ENCODE data around the gene COL20A1.

COL20A1 gene

DNA sequence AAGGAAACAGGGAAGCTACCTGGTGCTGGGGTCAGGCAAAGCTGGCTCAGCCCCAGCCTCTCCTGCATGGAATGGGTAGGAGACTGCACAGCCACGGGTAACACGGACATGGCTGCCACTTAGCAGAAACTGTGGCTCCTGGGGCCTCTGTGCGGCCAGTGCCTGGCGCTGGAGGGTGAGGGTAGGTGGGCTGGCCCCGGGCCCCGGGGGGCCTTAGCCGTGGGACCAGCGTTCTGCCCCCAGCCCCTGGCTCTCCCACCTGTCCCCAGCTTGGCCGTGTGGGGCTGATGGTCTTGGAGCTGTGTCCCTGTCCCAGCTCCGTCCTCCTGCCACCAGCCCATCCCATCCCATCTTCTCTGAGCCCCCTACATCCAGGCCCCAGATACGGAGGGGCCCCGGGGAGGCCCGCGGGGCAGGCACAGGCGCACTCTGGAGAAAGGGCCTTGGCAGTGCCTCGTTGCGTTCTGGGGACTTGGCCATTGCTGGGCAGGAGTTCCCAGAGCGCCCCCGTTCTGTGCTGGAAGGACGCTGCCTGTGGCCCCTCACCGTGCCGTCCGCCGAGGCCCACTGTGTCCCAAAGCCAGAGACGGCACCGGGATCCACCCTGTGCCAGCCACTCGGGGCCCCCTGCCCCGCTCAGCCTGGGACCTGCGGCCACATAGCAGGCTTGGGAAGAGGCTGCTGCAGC lies 56.0 kb downstream of the COL20A1 start:
- TF ChIP-seq CTCF (IDR thresholded peaks at IDR 0.05; ENCODE audit: borderline replicate concordance, insufficient read depth, low read depth, low read length) = no peak
- no peak overlapping the region for H3K4me3 ChIP-seq (ENCODE audit: low read depth, low read length)

DNA sequence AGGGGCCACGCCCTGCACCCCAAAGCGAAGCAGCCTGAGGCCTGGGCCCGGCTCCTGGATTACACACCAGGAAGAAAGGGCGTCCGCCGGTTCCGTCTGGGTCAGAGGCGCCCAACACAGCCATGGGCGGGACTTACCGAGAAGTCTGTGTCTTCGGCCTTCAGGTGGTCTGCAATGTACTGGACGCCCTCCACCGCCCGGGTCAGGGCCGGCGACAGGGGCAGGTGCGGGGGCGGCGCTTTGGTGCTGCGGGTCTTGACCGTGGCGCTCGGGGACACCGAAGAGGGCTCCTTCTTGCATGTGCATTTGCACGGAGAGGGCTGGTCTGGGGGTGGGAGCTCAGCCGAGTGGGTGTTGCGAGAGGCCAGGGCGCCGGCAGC lies 56.5 kb downstream of the COL20A1 start:
- no peak for TF ChIP-seq CTCF (IDR thresholded peaks at IDR 0.05; ENCODE audit: borderline replicate concordance, insufficient read depth, low read depth, low read length)

DNA sequence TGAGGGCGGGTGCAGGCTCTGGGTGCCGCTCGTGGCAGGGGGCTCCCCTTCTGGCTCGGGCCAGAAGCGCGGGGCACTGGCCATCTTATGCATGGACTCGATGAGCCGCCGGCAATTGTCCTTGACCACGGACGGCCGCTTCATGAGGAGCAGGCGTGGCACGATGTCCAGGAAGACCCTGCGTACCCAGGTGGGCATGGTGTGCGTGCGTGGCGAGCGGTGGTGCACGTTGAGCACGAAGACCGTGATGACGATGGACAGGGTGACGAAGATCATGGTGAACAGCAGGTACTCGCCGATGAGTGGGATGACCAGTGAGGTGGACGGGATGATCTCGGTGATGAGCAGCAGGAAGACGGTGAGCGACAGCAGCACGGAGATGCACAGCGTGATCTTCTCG lies 57.2 kb downstream of the COL20A1 start:
- no peak for TF ChIP-seq CTCF (IDR thresholded peaks at IDR 0.05; ENCODE audit: borderline replicate concordance, insufficient read depth, low read depth, low read length)
- no peak overlapping the region for H3K4me3 ChIP-seq (ENCODE audit: low read depth, low read length)

More for the DNA sequence above, 56.5 kb downstream of the COL20A1 start:
- no peak overlapping the region for H3K4me3 ChIP-seq (ENCODE audit: low read depth, low read length)

GRCh38 chr20:63350597-63351325 lies 57.8 kb downstream of the COL20A1 start:
- H3K4me3 ChIP-seq (ENCODE audit: low read depth, low read length) = no peak overlapping the region
- TF ChIP-seq CTCF (IDR thresholded peaks at IDR 0.05; ENCODE audit: borderline replicate concordance, insufficient read depth, low read depth, low read length) = no peak

DNA sequence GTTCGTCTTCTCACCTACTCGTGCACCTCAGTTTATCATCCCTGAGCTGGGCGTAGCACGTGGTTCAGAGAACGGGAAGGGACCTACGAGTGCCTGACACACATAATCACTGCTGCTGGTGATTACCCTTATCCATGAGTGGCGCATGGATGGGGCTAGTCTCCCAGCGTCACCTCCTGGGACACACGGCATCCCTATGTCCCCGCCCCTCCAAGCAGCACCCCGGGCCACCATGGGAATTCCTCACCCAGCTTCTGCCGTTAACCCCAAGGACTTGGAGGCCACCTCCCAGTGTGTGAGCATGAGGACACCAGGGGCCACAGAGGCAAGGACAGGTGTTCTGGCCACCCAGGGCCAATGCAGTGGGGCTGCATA lies 58.3 kb downstream of the COL20A1 start:
- TF ChIP-seq CTCF (IDR thresholded peaks at IDR 0.05; ENCODE audit: borderline replicate concordance, insufficient read depth, low read depth, low read length) = no peak
- H3K4me3 ChIP-seq (ENCODE audit: low read depth, low read length) = no peak overlapping the region

DNA sequence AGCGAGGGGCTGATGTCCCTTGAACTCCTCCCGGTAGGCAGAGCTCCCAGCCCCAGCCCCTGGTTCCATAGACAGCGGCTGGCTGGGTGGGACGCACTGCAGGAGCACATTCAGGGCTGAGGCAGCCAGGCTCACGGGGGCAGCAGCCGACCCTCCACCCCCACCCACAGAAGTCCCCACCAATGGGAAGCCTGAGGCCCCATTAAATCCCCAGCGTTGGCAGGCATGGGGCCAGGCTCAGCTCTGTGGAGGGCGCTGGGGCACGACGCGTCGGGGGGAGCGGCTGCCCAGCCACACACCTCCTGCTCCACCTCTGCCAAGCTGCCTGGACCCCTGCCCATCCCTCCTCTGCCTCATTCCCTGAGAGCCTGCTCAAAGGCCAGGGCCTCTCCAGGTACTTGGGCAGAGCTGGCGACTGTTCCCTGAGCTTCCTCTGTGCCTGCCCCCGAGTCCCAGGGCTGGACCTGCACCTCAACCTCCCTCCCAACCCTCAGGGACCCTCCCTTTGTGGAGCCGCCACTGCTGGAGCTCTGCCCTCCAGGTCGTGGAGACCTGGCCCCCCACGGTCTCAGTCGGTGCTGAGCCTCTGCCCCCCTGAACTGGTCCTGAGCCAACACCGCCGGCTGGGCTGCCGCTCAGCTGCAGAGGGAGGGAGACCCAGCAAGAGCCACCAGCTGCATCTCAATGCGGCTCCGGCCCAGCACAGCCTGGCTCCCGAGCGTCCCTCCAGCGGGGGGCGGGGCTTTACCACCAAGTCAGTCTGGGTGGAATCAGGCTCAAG lies 59.0 kb downstream of the COL20A1 start:
- no peak for TF ChIP-seq CTCF (IDR thresholded peaks at IDR 0.05; ENCODE audit: borderline replicate concordance, insufficient read depth, low read depth, low read length)
- H3K4me3 ChIP-seq (ENCODE audit: low read depth, low read length) = no peak overlapping the region

Measured in GM12875 (cell line).